ENCODE measurements around the gene CABCOCO1. TPM values are rescaled to one million over a fixed set of nuclear protein-coding genes. Genes with fewer than 3 reads are reported as not detected.

Gene CABCOCO1
- total and polyA plus RNA-seq, 9 donors = 0.12 to 1.0 (median 0.25) TPM; not detected in 1

DNA sequence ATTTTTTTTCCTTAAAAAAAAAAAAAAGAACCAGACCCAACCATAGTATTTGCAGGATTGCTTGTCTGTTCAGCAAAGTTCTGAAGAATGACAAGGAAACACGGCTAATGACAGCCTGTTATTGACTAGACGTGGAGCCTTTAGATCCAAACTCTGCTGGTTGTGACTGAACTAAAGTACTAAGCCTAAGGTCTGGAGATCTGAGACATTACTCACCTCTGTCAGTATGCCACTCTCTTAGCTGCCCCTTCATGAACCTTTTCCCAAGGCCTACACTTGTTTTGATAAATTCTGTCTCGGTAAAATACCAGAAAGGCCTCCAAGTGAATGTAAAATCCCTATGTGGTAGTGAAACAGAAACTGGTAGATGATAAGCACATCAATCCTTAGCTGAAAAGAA is 101.0 kb downstream of the CABCOCO1 start:
- Histone ChIP-seq H3K4me1 (ENCODE audit: control insufficient read depth, insufficient read depth, low read length) (no peaks in the 10 kb centered on the region), H3K36me3 (ENCODE audit: control insufficient read depth, insufficient read depth, low read length) (no peaks in the 10 kb centered on the region)
- WGBS (ENCODE audit: insufficient coverage) = 93% methylated on average over 3 of the region's 3 CpGs

DNA sequence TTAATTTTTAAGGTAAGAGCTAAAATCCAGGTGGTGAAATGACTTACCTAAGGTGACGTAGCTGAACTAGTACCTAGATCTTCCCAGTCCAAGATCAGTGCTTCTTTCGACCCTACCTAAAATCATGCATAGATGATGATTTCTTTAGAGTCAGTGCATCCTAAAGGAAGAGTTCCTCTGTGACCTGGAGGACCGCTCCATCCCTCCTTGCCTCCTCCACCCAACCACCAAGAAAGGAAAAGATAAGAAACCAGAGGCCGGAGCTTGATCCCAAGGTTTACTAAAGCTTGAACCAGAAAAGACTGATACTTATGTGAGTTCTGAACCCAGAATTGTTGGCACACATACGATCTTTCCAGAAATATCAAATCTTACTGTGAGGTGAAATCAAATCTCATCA is 101.8 kb downstream of the CABCOCO1 start:
- WGBS (ENCODE audit: insufficient coverage) = no CpG with 5 or more reads among the region's 5 CpGs
- Histone ChIP-seq H3K4me1 (ENCODE audit: control insufficient read depth, insufficient read depth, low read length) (no peaks in the 10 kb centered on the region), H3K27ac (ENCODE audit: low read length) (no peak overlapping the region), H3K9me3 (replicated peaks; ENCODE audit: control insufficient read depth, low read depth, low read length) (no peaks in the 10 kb centered on the region), H3K4me3 (ENCODE audit: low read length) (no peak overlapping the region), H3K27me3 (ENCODE audit: control insufficient read depth, insufficient read depth, low read length) (no peaks in the 10 kb centered on the region), H3K36me3 (ENCODE audit: control insufficient read depth, insufficient read depth, low read length) (no peaks in the 10 kb centered on the region)
- no peak for DNase-seq

More for the DNA sequence above, 101.0 kb downstream of the CABCOCO1 start:
- no peaks in the 10 kb centered on the region for H3K9me3 ChIP-seq (replicated peaks; ENCODE audit: control insufficient read depth, low read depth, low read length)
- no peak overlapping the region for H3K4me3 ChIP-seq (ENCODE audit: low read length)
- no peaks in the 10 kb centered on the region for H3K27me3 ChIP-seq (ENCODE audit: control insufficient read depth, insufficient read depth, low read length)
- H3K27ac ChIP-seq (ENCODE audit: low read length) = no peak overlapping the region
- no peak for DNase-seq

- H3K36me3 ChIP-seq (ENCODE audit: control insufficient read depth, insufficient read depth, low read length) = no peaks in the 10 kb centered on the region
- no peak for DNase-seq
- no CpG with 5 or more reads among the region's 9 CpGs for whole genome bisulfite sequencing (ENCODE audit: insufficient coverage)
These were observed 102.7 kb downstream of the CABCOCO1 start for GRCh38 chr10:61765176-61766087.

DNA sequence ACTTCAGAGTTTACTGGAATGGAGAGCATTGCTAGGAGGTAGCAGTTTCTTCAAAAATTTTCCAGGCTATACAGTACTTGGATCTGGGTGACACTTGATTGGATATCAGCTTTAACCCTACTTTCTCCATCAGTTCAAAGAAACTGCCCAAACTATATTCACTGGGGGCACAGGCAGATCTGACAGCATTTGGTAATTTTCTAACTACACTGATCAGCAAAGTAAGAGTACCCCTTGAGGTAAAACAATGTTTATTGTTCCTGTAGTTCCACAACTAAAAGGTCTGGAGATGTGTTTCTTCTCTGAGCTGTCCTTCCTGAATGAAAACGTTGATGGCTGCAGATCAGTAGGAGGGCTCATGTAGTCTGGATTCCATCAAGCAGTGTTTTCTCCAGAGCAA is 104.2 kb downstream of the CABCOCO1 start:
- Histone ChIP-seq H3K9me3 (replicated peaks; ENCODE audit: control insufficient read depth, low read depth, low read length) (no peaks in the 10 kb centered on the region), H3K27ac (ENCODE audit: low read length) (no peak overlapping the region), H3K4me3 (ENCODE audit: low read length) (no peak overlapping the region), H3K4me1 (ENCODE audit: control insufficient read depth, insufficient read depth, low read length) (no peaks in the 10 kb centered on the region), H3K36me3 (ENCODE audit: control insufficient read depth, insufficient read depth, low read length) (no peaks in the 10 kb centered on the region), H3K27me3 (ENCODE audit: control insufficient read depth, insufficient read depth, low read length) (no peaks in the 10 kb centered on the region)
- 33% methylated on average over 1 of the region's 1 CpG for WGBS (ENCODE audit: insufficient coverage)
- DNase-seq = no peak

More at GRCh38 chr10:61765176-61766087, 102.7 kb downstream of the CABCOCO1 start:
- H3K9me3 ChIP-seq (replicated peaks; ENCODE audit: control insufficient read depth, low read depth, low read length) = no peaks in the 10 kb centered on the region
- H3K27ac ChIP-seq (ENCODE audit: low read length) = no peak overlapping the region
- no peak overlapping the region for H3K4me3 ChIP-seq (ENCODE audit: low read length)
- no peaks in the 10 kb centered on the region for H3K4me1 ChIP-seq (ENCODE audit: control insufficient read depth, insufficient read depth, low read length)
- H3K27me3 ChIP-seq (ENCODE audit: control insufficient read depth, insufficient read depth, low read length) = no peaks in the 10 kb centered on the region

- 100% methylated on average over 2 of the region's 3 CpGs for WGBS (ENCODE audit: insufficient coverage)
These were observed 111.3 kb downstream of the CABCOCO1 start for GRCh38 chr10:61774031-61774430.

DNA sequence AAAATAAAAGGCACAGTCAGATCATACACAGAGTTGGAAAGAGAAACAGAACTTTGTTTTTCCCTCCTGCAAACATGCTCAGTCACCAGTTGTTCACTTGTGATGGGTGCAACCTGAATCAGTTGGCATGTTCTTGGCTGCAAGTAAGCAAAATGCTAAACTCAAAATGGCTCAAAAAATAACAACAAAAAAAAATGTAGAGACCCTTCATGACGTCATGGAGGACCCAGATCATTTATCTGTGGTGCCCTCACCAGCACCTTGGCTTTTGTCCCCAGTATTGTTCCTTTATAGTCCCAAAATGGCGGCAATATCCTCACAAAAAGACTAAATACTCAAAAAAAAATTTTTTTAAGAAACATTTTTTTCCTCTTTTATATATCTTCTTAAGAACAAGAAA is 112.4 kb downstream of the CABCOCO1 start:
- no peaks in the 10 kb centered on the region for H3K27me3 ChIP-seq (ENCODE audit: control insufficient read depth, insufficient read depth, low read length)
- H3K9me3 ChIP-seq (replicated peaks; ENCODE audit: control insufficient read depth, low read depth, low read length) = no peaks in the 10 kb centered on the region
- WGBS (ENCODE audit: insufficient coverage) = 67% methylated on average over 1 of the region's 2 CpGs
- no peak for DNase-seq
- H3K4me3 ChIP-seq (ENCODE audit: low read length) = no peak overlapping the region
- H3K36me3 ChIP-seq (ENCODE audit: control insufficient read depth, insufficient read depth, low read length) = no peaks in the 10 kb centered on the region
- H3K27ac ChIP-seq (ENCODE audit: low read length) = no peak overlapping the region
- H3K4me1 ChIP-seq (ENCODE audit: control insufficient read depth, insufficient read depth, low read length) = peaks cover 3% of the 10 kb centered on the region

More at GRCh38 chr10:61774031-61774430, 111.3 kb downstream of the CABCOCO1 start:
- Histone ChIP-seq H3K9me3 (replicated peaks; ENCODE audit: control insufficient read depth, low read depth, low read length) (no peaks in the 10 kb centered on the region), H3K4me1 (ENCODE audit: control insufficient read depth, insufficient read depth, low read length) (no peaks in the 10 kb centered on the region), H3K4me3 (ENCODE audit: low read length) (no peak overlapping the region), H3K27ac (ENCODE audit: low read length) (no peak overlapping the region), H3K27me3 (ENCODE audit: control insufficient read depth, insufficient read depth, low read length) (no peaks in the 10 kb centered on the region), H3K36me3 (ENCODE audit: control insufficient read depth, insufficient read depth, low read length) (no peaks in the 10 kb centered on the region)
- DNase-seq = no peak

GRCh38 chr10:61776615-61777266 is 114.0 kb downstream of the CABCOCO1 start:
- Histone ChIP-seq H3K27me3 (ENCODE audit: control insufficient read depth, insufficient read depth, low read length) (no peaks in the 10 kb centered on the region), H3K4me1 (ENCODE audit: control insufficient read depth, insufficient read depth, low read length) (peaks cover 6% of the 10 kb centered on the region), H3K4me3 (ENCODE audit: low read length) (no peak overlapping the region), H3K36me3 (ENCODE audit: control insufficient read depth, insufficient read depth, low read length) (no peaks in the 10 kb centered on the region), H3K9me3 (replicated peaks; ENCODE audit: control insufficient read depth, low read depth, low read length) (no peaks in the 10 kb centered on the region), H3K27ac (ENCODE audit: low read length) (no peak overlapping the region)
- WGBS (ENCODE audit: insufficient coverage) = 0% methylated on average over 1 of the region's 7 CpGs
- DNase-seq = no peak

DNA sequence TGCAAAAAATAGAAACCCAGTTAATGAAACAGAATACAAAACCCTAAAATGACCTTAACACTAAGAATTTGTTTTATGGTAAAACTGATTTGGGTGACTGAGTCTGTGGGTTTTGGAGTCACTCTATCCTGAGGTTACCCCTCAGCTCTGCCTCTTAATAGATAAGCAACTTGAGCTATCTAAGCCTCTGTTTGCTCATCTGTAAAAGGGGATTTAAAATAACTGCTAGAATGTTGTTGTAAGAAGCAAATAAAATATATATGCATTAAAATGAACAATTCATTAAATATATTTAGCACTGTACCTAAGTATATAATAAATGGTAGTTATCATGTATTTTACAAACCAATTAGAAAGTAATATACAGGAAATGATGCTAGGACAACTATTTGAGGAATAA is 115.4 kb downstream of the CABCOCO1 start:
- no peak for DNase-seq
- H3K9me3 ChIP-seq (replicated peaks; ENCODE audit: control insufficient read depth, low read depth, low read length) = no peaks in the 10 kb centered on the region
- no peaks in the 10 kb centered on the region for H3K36me3 ChIP-seq (ENCODE audit: control insufficient read depth, insufficient read depth, low read length)
- no peaks in the 10 kb centered on the region for H3K27me3 ChIP-seq (ENCODE audit: control insufficient read depth, insufficient read depth, low read length)
- H3K27ac ChIP-seq (ENCODE audit: low read length) = no peak overlapping the region
- peaks cover 6% of the 10 kb centered on the region for H3K4me1 ChIP-seq (ENCODE audit: control insufficient read depth, insufficient read depth, low read length)
- H3K4me3 ChIP-seq (ENCODE audit: low read length) = no peak overlapping the region

DNA sequence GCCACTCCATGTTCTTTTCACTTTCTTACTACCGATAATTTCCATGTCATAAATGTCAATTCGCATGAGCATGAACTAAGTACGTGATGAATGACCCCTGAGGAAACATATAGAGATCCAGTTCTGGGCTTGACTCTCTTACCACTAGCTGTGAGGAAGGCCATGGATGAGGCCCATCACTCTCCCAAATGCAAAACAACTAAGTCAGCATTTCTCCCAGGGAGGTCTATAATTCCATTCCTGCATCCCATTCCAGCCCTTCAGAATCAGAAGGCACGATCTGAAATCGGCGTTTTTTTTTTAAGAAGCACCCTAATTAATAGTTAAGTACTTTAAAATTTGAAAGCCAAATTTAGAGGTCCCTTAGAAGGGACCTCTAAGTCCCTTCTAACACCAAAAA is 116.5 kb downstream of the CABCOCO1 start:
- 90% methylated on average over 2 of the region's 6 CpGs for WGBS (ENCODE audit: insufficient coverage)
- DNase-seq = no peak
- H3K4me1 ChIP-seq (ENCODE audit: control insufficient read depth, insufficient read depth, low read length) = peaks cover 6% of the 10 kb centered on the region
- no peaks in the 10 kb centered on the region for H3K36me3 ChIP-seq (ENCODE audit: control insufficient read depth, insufficient read depth, low read length)
- H3K4me3 ChIP-seq (ENCODE audit: low read length) = no peak overlapping the region
- peak overlapping the region; percentile 10 for H3K27ac ChIP-seq (ENCODE audit: low read length)
- no peaks in the 10 kb centered on the region for H3K27me3 ChIP-seq (ENCODE audit: control insufficient read depth, insufficient read depth, low read length)
- H3K9me3 ChIP-seq (replicated peaks; ENCODE audit: control insufficient read depth, low read depth, low read length) = no peaks in the 10 kb centered on the region

DNA sequence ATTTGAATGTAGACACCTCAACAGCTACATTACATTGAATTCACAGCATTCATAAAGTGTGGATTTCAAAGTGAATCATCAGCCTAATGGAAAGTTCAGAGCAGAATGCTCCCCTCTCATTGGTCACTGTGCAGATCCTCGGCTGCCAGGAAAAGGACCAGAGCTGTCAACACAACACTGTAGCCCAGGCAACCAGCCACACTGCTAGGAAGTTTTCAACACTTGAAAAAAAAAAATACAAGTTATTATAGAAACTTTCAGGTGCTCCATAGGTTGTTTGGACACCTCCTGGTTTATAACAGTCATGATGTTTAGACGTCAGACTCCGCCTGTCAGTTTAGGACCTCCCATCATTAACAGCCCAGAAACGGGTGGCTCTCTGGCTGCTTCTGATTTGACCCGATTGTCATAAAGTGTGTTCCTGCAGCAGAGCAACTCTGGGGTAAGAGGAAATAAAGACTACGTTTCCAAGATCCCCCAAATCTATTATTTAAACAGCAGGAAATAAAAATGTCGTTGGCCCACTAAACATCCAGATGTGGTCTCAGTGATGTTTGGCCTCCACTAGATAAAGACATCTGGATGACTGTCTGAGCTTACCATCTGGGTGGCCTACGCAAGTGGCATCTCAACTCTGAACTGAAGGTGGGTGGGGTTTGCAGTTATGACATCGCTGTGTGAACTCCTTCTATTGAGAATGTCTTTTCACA is 117.4 kb downstream of the CABCOCO1 start:
- WGBS (ENCODE audit: insufficient coverage) = 67% methylated on average over 2 of the region's 9 CpGs
- Histone ChIP-seq H3K27ac (ENCODE audit: low read length) (peak overlapping the region; percentile 51), H3K4me1 (ENCODE audit: control insufficient read depth, insufficient read depth, low read length) (peaks cover 6% of the 10 kb centered on the region), H3K9me3 (replicated peaks; ENCODE audit: control insufficient read depth, low read depth, low read length) (no peaks in the 10 kb centered on the region), H3K27me3 (ENCODE audit: control insufficient read depth, insufficient read depth, low read length) (no peaks in the 10 kb centered on the region), H3K36me3 (ENCODE audit: control insufficient read depth, insufficient read depth, low read length) (no peaks in the 10 kb centered on the region), H3K4me3 (ENCODE audit: low read length) (no peak overlapping the region)
- peak; percentile 91 for DNase-seq

Measured in muscle of leg (tissue), 11 donors.